Spleen (tissue), 11 donors: Measurements from ENCODE around the gene SIRT7. TPM values are rescaled to one million over a fixed set of nuclear protein-coding genes. Genes with fewer than 3 reads are reported as not detected.

Source experiments
- DNase-seq: peaks from one replicate; pipeline ENCODE4 v3.0.0-alpha.2; 2020
- H3K27ac ChIP-seq, 8 donors: fragments of 200-600 bp; sonication (generic) in 7 of 8; 1 replicate in 4 of 8; 2 replicates in 4 of 8; pipeline versions ENCODE4 v1.5.0 to v1.8.0; 2016 to 2021; ENCODE audit warnings: inconsistent platforms in 4 of 8, mild to moderate bottlenecking in 4 of 8, moderate library complexity in 1 of 8
- H3K27me3 ChIP-seq, 7 donors: fragments of 200-600 bp; sonication (generic) in 6 of 7; replicated peaks in 1 of 7; 1 replicate in 4 of 7; 2 replicates in 3 of 7; pipeline versions ENCODE4 v1.5.0 to v1.8.0; 2016 to 2021; ENCODE audit warnings: inconsistent platforms in 3 of 7, mild to moderate bottlenecking in 1 of 7
- H3K36me3 ChIP-seq, 6 donors: fragments of 200-600 bp; sonication (generic) in 5 of 6; 1 replicate in 4 of 6; 2 replicates in 2 of 6; pipeline versions ENCODE4 v1.5.0 to v1.8.0; 2016 to 2021; ENCODE audit warnings: inconsistent platforms in 2 of 6
- H3K4me1 ChIP-seq, 6 donors: fragments of 200-600 bp; sonication (generic) in 5 of 6; 1 replicate in 3 of 6; 2 replicates in 3 of 6; pipeline versions ENCODE4 v1.5.0 to v1.8.0; 2016 to 2021; ENCODE audit warnings: inconsistent platforms in 3 of 6
- H3K4me3 ChIP-seq, 8 donors: fragments of 200-600 bp; sonication (generic) in 7 of 8; 1 replicate in 4 of 8; 2 replicates in 4 of 8; pipeline versions ENCODE4 v1.5.0 to v1.8.0; 2016 to 2021; ENCODE audit warnings: inconsistent platforms in 4 of 8, mild to moderate bottlenecking in 4 of 8, moderate library complexity in 2 of 8
- H3K9me3 ChIP-seq, 8 donors: fragments of 200-600 bp; sonication (generic) in 7 of 8; 1 replicate in 4 of 8; 2 replicates in 4 of 8; pipeline versions ENCODE4 v1.5.0 to v1.8.0; 2016 to 2021; ENCODE audit warnings: inconsistent platforms in 4 of 8
- CTCF ChIP-seq, 11 experiments: fragments of 200-600 bp in 7 of 11; fragments of 450-650 bp in 4 of 11; sonication (generic) in 4 of 11; IDR thresholded peaks in 8 of 11; conservative IDR thresholded peaks in 3 of 11; 1 replicate in 7 of 11; 2 replicates in 4 of 11; pipeline versions ENCODE4 v1.4.0 to v1.8.0; 2016 to 2021; ENCODE audit warnings: antibody characterized with exemption in 11 of 11, inconsistent platforms in 4 of 11, mild to moderate bottlenecking in 1 of 11
- POLR2A ChIP-seq, 3 donors: fragments of 450-650 bp; IDR thresholded peaks; one replicate each; pipeline ENCODE4 v1.5.1; 2017; ENCODE audit warnings: antibody characterized with exemption in 3 of 3, mild to moderate bottlenecking in 1 of 3
- POLR2AphosphoS5 ChIP-seq, 3 donors: sonication (generic); formaldehyde crosslinking; IDR thresholded peaks; one replicate each; pipeline ENCODE4 v1.5.1; 2017; ENCODE audit warnings: antibody characterized with exemption in 3 of 3
- WGBS, 5 donors: extraction: QIAGEN DNeasy Blood & Tissue Kit in 3 of 5; methylation state at CpG; one replicate each; pipeline versions ENCODE4 v1.1.5 to v1.1.7; 2013 to 2018; 5-methylcytosine and 5-hydroxymethylcytosine counted together
- intact Hi-C: fragments of 100-400 bp; cut with DNase I; formaldehyde crosslinking; loops from one replicate; pipeline ENCODE4 v1.15.0; 2023; ENCODE audit warnings: low total_unique reads
- polyA plus RNA-seq, 3 donors: library from polyadenylated mRNA; stranded (reverse); fragments of 200-250 nt; gene quantifications; one replicate each; pipeline ENCODE4 v1.2.1, GENCODE V29; 2013
- total RNA-seq, 7 donors: library from RNA; depleted of rRNA in 3 of 7; stranded (reverse); fragments of >200 nt in 3 of 7; fragmentation: NEBNext Ultra II Directional in 4 of 7; extraction: Animal tissue kit (Norgen Biotek cat#: 25700) in 4 of 7; gene quantifications; one replicate each; pipeline versions ENCODE4 v1.1.0 to v1.2.1, GENCODE V29; 2016 to 2021
- donor health status: healthy with polysubstance abuse.
- donor health status: DM: no; HTN: no; CAD: no; lungs with moderate emphysema.
- donor health status: DM: no; HTN: no; CAD: no.
- donor health status: Bipolar disorder and iron deficiency.
- donor health status: healthy.
- donor health status: DM: no; HTN: no; CAD: no.
- donor health status: DM: yes; HTN: yes; CAD: no.

Gene SIRT7
- total and polyA plus RNA-seq, 10 donors: 28.5 to 54.5 (median 39.1) TPM

DNA sequence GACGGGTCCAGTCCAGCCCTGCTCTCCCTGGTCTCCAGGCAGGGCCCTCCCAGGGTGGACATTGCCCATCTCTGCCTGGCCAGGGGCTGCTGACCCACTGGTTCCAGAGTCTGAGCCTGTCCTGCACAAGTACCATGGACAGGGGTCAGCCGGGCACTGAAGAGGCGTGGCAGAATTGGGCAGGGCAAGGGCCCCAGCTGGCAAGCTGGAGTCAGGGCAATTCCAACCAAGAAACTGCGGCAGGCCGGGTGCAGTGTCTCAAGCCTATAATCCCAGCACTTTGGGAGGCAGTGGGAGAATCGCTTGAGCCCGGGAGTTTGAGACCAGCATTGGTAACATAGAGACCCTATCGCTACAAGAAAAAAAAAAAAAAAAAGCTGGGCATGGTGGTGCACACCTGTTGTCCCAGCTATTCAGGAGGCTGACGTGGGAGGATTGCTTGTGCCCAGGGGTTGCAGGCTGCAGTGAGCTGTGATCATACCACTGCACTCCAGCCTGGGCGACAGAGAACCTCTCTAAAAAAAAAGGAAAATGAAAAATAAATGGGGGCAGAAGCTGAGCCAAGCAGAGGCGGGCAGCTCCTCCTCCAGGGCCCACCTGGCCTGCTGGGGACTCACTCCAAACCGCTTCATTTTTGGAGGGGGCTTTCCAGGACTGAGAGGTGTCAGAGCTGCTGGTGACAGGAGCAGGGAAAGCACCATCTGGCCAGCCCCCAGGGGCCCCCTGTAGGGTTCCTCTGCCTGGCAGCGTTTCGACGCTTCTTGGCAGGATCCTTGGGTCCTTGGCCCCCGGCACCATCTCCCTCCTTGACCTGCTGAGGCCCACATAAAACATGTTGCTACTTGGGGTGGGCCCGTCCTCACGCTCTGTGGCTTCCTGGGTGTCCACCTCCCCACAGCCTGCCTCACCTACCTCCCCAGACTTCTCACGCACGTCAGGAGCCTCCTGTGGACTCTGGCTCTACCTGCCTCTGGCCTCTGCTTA is 12.5 kb upstream of the SIRT7 start:
- WGBS, 5 donors: 62 to 70% (median 66%) methylated on average over 17 to 20 of the region's 20 CpGs
- Histone ChIP-seq H3K36me3 (no peaks in the 10 kb centered on the region), H3K27me3 (peaks cover 0 to 70% (median 34%) of the 10 kb centered on the region in 7 donors), H3K4me3 (no peak overlapping the region), H3K9me3 (no peaks in the 10 kb centered on the region), H3K27ac (no peak overlapping the region), H3K4me1 (peaks cover 7 to 31% (median 26%) of the 10 kb centered on the region in 6 donors)
- no peak for DNase-seq
- intact Hi-C loops: no loop called here
- no peak for TF ChIP-seq CTCF (IDR thresholded peaks at IDR 0.05 in 8 of 11, conservative IDR thresholded peaks at IDR 0.05 in 3 of 11)
- TF ChIP-seq POLR2AphosphoS5 (IDR thresholded peaks at IDR 0.05): no peak
- no peak for TF ChIP-seq POLR2A (IDR thresholded peaks at IDR 0.05)

DNA sequence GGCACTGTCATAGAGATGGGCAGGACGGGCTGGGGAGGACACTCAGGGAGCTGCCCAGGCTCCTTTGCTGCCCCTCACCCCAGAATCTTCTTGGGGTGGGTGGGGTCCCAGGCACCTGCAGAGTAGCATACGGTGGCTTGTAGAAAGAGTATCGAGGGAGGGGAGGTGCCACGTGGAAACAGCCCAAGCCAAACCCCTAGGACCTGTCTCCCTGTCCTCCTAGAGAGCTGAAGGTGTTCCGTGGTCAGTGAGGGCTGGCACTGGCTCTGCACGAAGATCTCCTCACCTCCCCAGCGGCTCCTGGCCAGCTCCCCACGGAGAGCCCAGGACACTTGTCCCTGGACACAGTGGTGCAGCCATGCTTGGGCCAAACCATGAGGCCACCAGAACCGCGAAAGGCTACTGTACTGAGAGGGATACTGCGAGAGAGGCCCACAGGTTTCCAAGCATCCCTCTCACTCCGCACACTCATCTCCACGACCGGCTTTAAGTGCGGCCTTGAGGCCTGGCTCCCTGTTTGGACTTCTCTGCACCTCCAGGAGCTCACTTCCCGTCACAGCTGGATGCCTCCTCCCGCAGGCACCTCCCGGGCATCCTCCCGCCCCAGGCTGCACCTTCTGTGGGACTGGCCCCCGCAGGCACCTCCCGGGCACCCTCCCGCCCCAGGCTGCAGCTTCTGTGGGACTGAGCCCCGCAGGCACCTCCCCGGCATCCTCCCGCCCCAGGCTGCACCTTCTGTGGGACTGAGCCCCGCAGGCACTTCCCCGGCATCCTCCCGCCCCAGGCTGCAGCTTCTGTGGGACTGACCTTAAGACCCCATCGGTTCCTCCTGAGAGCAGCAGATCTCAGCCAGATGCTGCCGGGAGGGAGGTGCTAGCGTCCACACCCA is 11.5 kb upstream of the SIRT7 start:
- intact Hi-C loops: no loop called here
- WGBS, 5 donors: 87 to 93% (median 89%) methylated on average over 23 to 31 of the region's 31 CpGs
- Histone ChIP-seq H3K4me3 (no peak overlapping the region), H3K4me1 (peaks cover 15 to 41% (median 36%) of the 10 kb centered on the region in 6 donors), H3K27me3 (peaks cover 0 to 63% (median 34%) of the 10 kb centered on the region in 7 donors), H3K36me3 (no peaks in the 10 kb centered on the region), H3K9me3 (no peaks in the 10 kb centered on the region), H3K27ac (no peak overlapping the region)
- no peak for DNase-seq
- TF ChIP-seq CTCF (IDR thresholded peaks at IDR 0.05 in 8 of 11, conservative IDR thresholded peaks at IDR 0.05 in 3 of 11) (no peak), POLR2A (IDR thresholded peaks at IDR 0.05) (no peak), POLR2AphosphoS5 (IDR thresholded peaks at IDR 0.05) (no peak)

GRCh38 chr17:81928544-81929252 is 10.7 kb upstream of the SIRT7 start:
- intact Hi-C loops: no loop called here
- no peak overlapping the region for H3K27ac ChIP-seq
- 21 to 48% (median 23%) methylated on average over 20 to 44 of the region's 44 CpGs for WGBS, 5 donors
- H3K36me3 ChIP-seq: no peaks in the 10 kb centered on the region
- no peak for DNase-seq
- peak overlapping the region in 7 of 8 donors; percentile 49 to 99 (median 92) for H3K4me3 ChIP-seq
- H3K27me3 ChIP-seq: peaks cover 0 to 56% (median 34%) of the 10 kb centered on the region in 7 donors
- H3K9me3 ChIP-seq: no peaks in the 10 kb centered on the region
- peaks cover 20 to 49% (median 44%) of the 10 kb centered on the region in 6 donors for H3K4me1 ChIP-seq
- TF ChIP-seq POLR2AphosphoS5 (IDR thresholded peaks at IDR 0.05) (no peak), POLR2A (IDR thresholded peaks at IDR 0.05) (no peak), CTCF (IDR thresholded peaks at IDR 0.05 in 8 of 11, conservative IDR thresholded peaks at IDR 0.05 in 3 of 11) (no peak)
